Naive B cell (primary cell): ENCODE results near the gene CD96. TPM values are rescaled to one million over a fixed set of nuclear protein-coding genes. Genes with fewer than 3 reads are reported as not detected.

Source experiments
- ATAC-seq, 2 donors: fragments of 150-1000 bp; cut with Tn5 transposase; 2 replicates each; pipeline ENCODE4 v1.10.0; 2021; ENCODE audit warnings: low read depth in 2 of 2, mild to moderate bottlenecking in 2 of 2, moderate library complexity in 2 of 2
- DNase-seq: peaks from one replicate; pipeline ENCODE4 v3.0.0; 2022
- H3K27ac Mint-ChIP-seq, 6 donors: one replicate each; pipeline ENCODE4 v1.8.0; 2020 to 2022; ENCODE audit warnings: mild to moderate bottlenecking in 6 of 6, mixed read lengths in 6 of 6, moderate library complexity in 5 of 6, inconsistent platforms in 2 of 6
- H3K27me3 Mint-ChIP-seq, 3 donors: one replicate each; pipeline ENCODE4 v1.8.0; 2021 to 2022; ENCODE audit warnings: mixed read lengths in 3 of 3, mild to moderate bottlenecking in 1 of 3
- H3K36me3 Mint-ChIP-seq, 2 donors: one replicate each; pipeline ENCODE4 v1.8.0; 2020 to 2022; ENCODE audit warnings: mixed read lengths in 2 of 2, inconsistent platforms in 1 of 2, mild to moderate bottlenecking in 1 of 2
- H3K4me1 Mint-ChIP-seq, 3 donors: one replicate each; pipeline ENCODE4 v1.8.0; 2020 to 2022; ENCODE audit warnings: mixed read lengths in 3 of 3, inconsistent platforms in 1 of 3, mild to moderate bottlenecking in 1 of 3, moderate library complexity in 1 of 3
- H3K4me3 Mint-ChIP-seq, 8 donors: one replicate each; pipeline ENCODE4 v1.8.0; 2020 to 2022; ENCODE audit warnings: mild to moderate bottlenecking in 8 of 8, mixed read lengths in 8 of 8, moderate library complexity in 8 of 8, inconsistent platforms in 2 of 8
- H3K9me3 Mint-ChIP-seq, 7 donors: one replicate each; pipeline ENCODE4 v1.8.0; 2020 to 2022; ENCODE audit warnings: mixed read lengths in 7 of 7, mild to moderate bottlenecking in 5 of 7, inconsistent platforms in 2 of 7, moderate library complexity in 1 of 7
- polyA plus RNA-seq, 6 donors: library from polyadenylated mRNA; unstranded; fragments of 300-500 nt; fragmentation: Illumina TruSeq; gene quantifications; one replicate each; pipeline ENCODE4 v1.2.3, GENCODE V29; 2021; ENCODE audit warnings: low read depth in 6 of 6

The CD96 gene
- polyA plus RNA-seq, 6 donors from 2014 or later = 2.0 to 154 (median 38.9) TPM

- H3K27me3 Mint-ChIP-seq = no peaks in the 10 kb centered on the region
- peaks cover 0 to 21% (median 8%) of the 10 kb centered on the region in 3 donors for H3K4me1 Mint-ChIP-seq
- DNase-seq = no peak
- H3K4me3 Mint-ChIP-seq = no peak overlapping the region
- H3K9me3 Mint-ChIP-seq = no peaks in the 10 kb centered on the region
- peaks cover 0 to 4% of the 10 kb centered on the region in 2 donors for H3K36me3 Mint-ChIP-seq
- ATAC-seq = no peak
- H3K27ac Mint-ChIP-seq = no peak overlapping the region
Observed at GRCh38 chr3:111688190-111688800, 146.3 kb downstream of the CD96 start.

- DNase-seq (no peak), ATAC-seq (no peak)
- Mint-ChIP-seq H3K36me3 (no peaks in the 10 kb centered on the region), H3K4me3 (no peak overlapping the region), H3K27me3 (no peaks in the 10 kb centered on the region), H3K4me1 (peaks cover 10 to 20% (median 20%) of the 10 kb centered on the region in 3 donors), H3K27ac (no peak overlapping the region), H3K9me3 (no peaks in the 10 kb centered on the region)
Observed at GRCh38 chr3:111690242-111690641, 148.2 kb downstream of the CD96 start.

GRCh38 chr3:111691293-111691909, 149.4 kb downstream of the CD96 start:
- Mint-ChIP-seq H3K9me3 (no peaks in the 10 kb centered on the region), H3K36me3 (no peaks in the 10 kb centered on the region), H3K27me3 (no peaks in the 10 kb centered on the region), H3K4me1 (peaks cover 10 to 20% (median 20%) of the 10 kb centered on the region in 3 donors), H3K27ac (no peak overlapping the region), H3K4me3 (no peak overlapping the region)
- DNase-seq (no peak), ATAC-seq (peak; percentile 28 to 52)

GRCh38 chr3:111692593-111693552, 150.9 kb downstream of the CD96 start:
- ATAC-seq (peak; percentile 45 to 55), DNase-seq (no peak)
- H3K27me3 Mint-ChIP-seq = no peaks in the 10 kb centered on the region
- H3K9me3 Mint-ChIP-seq = no peaks in the 10 kb centered on the region
- peak overlapping the region in 3 of 6 donors; percentile 2 to 68 (median 18) for H3K27ac Mint-ChIP-seq
- H3K36me3 Mint-ChIP-seq = no peaks in the 10 kb centered on the region
- peak overlapping the region in 2 of 8 donors; percentile 3 to 7 for H3K4me3 Mint-ChIP-seq
- peaks cover 10 to 20% (median 14%) of the 10 kb centered on the region in 3 donors for H3K4me1 Mint-ChIP-seq

- DNase-seq (no peak), ATAC-seq (no peak)
- Mint-ChIP-seq H3K4me1 (peaks cover 10 to 25% (median 17%) of the 10 kb centered on the region in 3 donors), H3K36me3 (no peaks in the 10 kb centered on the region), H3K27ac (peak overlapping the region in 2 of 6 donors; percentile 18 to 72), H3K27me3 (no peaks in the 10 kb centered on the region), H3K4me3 (no peak overlapping the region), H3K9me3 (no peaks in the 10 kb centered on the region)
Observed at GRCh38 chr3:111694471-111694870, 152.5 kb downstream of the CD96 start.

GRCh38 chr3:111695636-111696117, 153.7 kb downstream of the CD96 start:
- Mint-ChIP-seq H3K9me3 (no peaks in the 10 kb centered on the region), H3K36me3 (no peaks in the 10 kb centered on the region), H3K4me3 (no peak overlapping the region), H3K27ac (no peak overlapping the region), H3K27me3 (no peaks in the 10 kb centered on the region), H3K4me1 (peaks cover 15 to 32% (median 25%) of the 10 kb centered on the region in 3 donors)
- ATAC-seq (no peak), DNase-seq (no peak)

- Mint-ChIP-seq H3K9me3 (no peaks in the 10 kb centered on the region), H3K27ac (peak overlapping the region in 2 of 6 donors; percentile 32 to 54), H3K36me3 (peaks cover 0 to under 1% of the 10 kb centered on the region in 2 donors), H3K4me3 (no peak overlapping the region), H3K27me3 (no peaks in the 10 kb centered on the region), H3K4me1 (peaks cover 5 to 12% (median 11%) of the 10 kb centered on the region in 3 donors)
- DNase-seq = no peak
- ATAC-seq = no peak
Observed at GRCh38 chr3:111700054-111700453, 158.1 kb downstream of the CD96 start.

- H3K4me3 Mint-ChIP-seq = no peak overlapping the region
- H3K4me1 Mint-ChIP-seq = peaks cover 5 to 12% (median 11%) of the 10 kb centered on the region in 3 donors
- no peak for DNase-seq
Observed at GRCh38 chr3:111701292-111701906, 159.4 kb downstream of the CD96 start.

More at GRCh38 chr3:111701292-111701906, 159.4 kb downstream of the CD96 start:
- Mint-ChIP-seq H3K27me3 (no peaks in the 10 kb centered on the region), H3K9me3 (no peaks in the 10 kb centered on the region), H3K36me3 (peaks cover 0 to 10% of the 10 kb centered on the region in 2 donors), H3K27ac (no peak overlapping the region)
- ATAC-seq = no peak

Other genes with a start within 250 kb of the CD96 start
- 1 to 10 TPM in 3 of 6 donors, under 1 TPM in 3; 0.12 to 4.9 (median 1.4) TPM for gene ZBED2, start 53.1 kb downstream of the CD96 start, polyA plus RNA-seq
- gene PLCXD2, start 132.5 kb downstream of the CD96 start, polyA plus RNA-seq = 1 to 10 TPM in 4 of 6 donors, under 1 TPM in 2; 0.54 to 3.8 (median 1.5) TPM